Uterine smooth muscle cell (primary cell): ENCODE data around the gene MCCD1. TPM values are rescaled to one million over a fixed set of nuclear protein-coding genes. Genes with fewer than 3 reads are reported as not detected.

ENCODE experiments used
- total RNA-seq: library from RNA; depleted of rRNA; stranded (reverse); fragments of >200 nt; gene quantifications from 2 replicates; pipeline ENCODE4 v1.2.3, GENCODE V29; 2014

MCCD1 gene, protein sequence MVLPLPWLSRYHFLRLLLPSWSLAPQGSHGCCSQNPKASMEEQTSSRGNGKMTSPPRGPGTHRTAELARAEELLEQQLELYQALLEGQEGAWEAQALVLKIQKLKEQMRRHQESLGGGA
- total RNA-seq = not detected in 2 replicates

GRCh38 chr6:31528821-31529328 lies at the start of gene MCCD1:
TSS of gene MCCD1 (plus strand) at chr6:31528962. CDS start at chr6:31529015, 53 bp downstream.

DNA sequence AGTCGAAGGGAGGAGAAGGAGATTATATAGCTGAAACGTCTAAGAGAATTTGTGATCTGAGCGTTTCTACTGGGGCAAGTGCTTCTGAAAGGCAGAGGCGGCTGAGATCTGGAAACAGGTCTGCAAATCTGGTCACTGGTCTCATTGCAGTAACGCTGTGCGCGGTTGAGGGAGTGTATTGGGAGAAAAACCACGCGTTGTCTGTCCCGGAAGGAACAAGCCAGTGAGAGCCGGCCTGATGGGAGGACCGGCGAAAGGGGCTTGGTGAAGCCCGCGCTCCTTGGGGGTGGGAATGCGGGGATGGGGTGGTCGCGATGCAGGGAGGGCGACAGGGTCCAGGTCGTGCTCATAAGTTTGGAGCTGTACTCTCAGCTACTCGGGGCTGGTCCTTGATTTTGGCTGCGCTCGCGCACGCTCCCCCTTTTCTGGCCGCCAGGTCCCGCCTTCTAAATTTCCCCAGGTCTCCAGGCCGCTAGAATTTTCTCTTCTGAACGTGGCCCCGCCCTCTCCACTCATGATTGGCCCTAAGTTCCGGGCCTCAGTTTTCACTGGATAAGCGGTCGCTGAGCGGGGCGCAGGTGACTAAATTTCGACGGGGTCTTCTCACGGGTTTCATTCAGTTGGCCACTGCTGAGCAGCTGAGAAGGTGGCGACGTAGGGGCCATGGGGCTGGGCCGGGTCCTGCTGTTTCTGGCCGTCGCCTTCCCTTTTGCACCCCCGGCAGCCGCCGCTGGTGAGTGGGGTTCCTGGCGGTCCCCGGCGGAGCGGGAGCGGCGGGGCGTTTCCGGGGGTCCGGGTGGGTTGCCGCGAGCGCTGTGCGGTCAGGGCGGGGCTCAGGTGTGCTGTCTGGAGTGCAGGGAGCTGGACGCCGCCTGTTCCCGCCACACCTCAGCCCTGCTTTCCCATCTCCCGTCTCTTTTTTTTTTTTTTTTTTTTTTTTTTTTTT lies 31.0 kb upstream of the MCCD1 start, which contains the start of gene MICB:
MICB (plus strand) TSS at position 615 of the 946 bp plus-strand sequence; CDS start at position 664, 49 bp downstream.

DNA sequence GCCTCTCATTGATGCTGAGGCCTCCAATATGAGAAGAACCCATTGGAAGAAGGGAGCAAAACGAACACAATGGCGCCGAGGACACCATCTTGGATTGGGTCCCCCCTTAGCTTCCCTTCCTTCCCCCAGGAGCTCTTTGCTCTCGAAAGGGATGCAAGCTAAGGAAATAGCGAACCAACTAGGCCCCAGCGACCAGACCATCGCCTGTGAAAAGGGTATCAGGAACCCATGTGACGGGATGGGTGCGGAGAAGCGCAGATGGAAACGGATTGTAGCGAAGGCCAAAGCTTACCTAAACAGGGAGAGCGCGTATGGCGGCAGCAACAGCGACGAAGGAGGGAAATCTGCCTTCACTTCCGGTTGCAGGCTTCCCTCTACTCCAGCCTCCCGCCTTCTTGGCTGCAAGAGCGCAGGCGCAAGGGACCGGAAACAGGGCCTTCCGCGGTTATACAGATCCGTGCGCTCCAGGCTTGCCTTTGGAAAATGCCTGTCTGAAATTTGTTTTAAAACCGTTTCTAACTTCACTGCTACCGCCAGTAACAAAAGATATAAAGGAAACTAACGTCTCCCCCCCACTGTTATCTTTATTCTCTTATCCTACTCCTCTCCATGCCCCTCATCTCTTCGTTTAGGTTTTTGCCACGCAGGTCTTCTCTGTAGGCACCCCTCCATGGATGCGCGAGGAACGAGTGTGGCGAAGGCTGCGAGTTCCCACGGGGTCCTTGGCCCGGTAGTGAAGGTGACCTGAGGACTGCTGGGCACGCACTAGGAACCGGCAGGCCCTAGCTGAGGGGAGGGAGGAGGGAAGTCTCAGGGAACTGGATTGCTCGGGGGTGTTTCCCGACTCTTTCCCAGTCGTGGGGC lies 13.1 kb downstream of the MCCD1 start, which contains the start of gene DDX39B:
DDX39B (minus strand) TSS at position 346 of the 864 bp plus-strand sequence. CDS start 1,471 bp downstream, outside the sequence.

DNA sequence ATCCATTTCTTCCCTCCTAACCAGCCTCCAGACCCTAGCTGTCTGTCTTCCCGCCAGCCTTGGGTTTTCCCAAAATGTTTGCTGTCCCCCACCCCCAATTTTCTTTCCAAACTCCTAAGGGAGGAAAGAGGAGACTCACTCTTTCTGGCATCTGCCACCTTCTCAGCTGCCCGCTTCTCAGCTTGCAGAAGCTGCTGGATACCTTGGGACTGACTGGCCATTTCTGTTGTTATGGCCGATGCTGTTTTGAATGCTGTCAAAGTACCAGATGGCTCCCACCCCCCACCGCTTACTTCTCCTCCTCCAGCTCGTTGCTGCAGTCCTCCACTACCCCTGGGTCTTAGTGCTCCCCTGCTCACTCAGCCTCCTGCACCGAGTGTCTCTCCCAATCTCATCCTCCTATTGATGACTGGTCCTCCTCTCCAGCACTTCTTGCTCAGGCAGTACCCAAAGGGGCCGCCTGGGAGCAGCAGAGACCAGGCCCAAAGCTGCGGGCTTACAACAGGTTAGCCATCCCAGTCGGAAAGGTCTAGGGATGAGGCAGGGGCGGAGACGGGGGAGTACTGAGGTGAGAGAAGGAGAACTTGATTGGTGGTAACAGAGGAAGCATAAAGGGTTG lies 17.7 kb downstream of the MCCD1 start, which contains the start of gene ATP6V1G2:
ATP6V1G2 (minus strand) TSS at position 270 of the 619 bp plus-strand sequence; CDS start at position 221, 49 bp downstream.

DNA sequence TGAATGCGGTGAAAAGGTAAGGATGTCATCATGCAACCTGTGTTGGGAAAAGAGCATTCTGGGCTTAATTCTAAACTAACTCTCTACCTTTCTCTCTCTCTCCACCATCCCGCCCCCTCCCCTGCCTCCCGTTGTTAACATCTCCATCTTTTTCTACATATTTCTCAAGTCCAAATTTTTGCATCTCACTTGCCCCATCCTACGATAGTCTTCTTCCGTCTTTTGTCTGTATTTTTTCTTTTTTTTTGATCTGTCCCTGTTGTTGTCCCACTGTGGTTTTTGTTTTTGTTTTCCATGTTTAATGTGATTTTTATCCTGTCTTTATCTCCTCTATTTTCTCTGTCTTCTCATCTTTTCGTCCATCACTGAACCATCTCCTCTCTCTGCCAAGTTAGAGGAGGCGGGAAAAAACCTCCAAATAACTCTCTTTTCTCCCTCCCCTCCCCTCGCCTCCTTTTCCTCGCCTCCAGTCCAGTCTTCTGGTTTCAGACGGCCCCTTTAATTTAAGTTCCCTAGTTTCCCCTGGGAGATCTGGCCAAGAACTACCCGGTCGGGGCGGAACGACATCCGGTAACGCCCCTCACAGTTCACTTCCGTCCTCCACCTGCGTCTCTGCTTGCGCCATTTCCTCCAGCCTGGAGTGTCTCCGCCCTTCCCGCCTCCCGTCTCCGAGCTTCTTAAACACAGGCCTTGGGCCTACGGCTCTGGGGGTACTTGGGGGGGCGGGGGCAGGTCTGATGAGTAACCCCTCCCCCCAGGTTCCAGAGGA lies 18.4 kb downstream of the MCCD1 start, which contains the start of gene NFKBIL1:
NFKBIL1 (plus strand) TSS at position 651 of the 769 bp plus-strand sequence; CDS start at position 738, 87 bp downstream.

GRCh38 chr6:31572041-31572911 lies 43.5 kb downstream of the MCCD1 start, which contains the start of gene LTA:
TSS of gene LTA (plus strand) at chr6:31572289. CDS start at chr6:31572743, 454 bp downstream.

DNA sequence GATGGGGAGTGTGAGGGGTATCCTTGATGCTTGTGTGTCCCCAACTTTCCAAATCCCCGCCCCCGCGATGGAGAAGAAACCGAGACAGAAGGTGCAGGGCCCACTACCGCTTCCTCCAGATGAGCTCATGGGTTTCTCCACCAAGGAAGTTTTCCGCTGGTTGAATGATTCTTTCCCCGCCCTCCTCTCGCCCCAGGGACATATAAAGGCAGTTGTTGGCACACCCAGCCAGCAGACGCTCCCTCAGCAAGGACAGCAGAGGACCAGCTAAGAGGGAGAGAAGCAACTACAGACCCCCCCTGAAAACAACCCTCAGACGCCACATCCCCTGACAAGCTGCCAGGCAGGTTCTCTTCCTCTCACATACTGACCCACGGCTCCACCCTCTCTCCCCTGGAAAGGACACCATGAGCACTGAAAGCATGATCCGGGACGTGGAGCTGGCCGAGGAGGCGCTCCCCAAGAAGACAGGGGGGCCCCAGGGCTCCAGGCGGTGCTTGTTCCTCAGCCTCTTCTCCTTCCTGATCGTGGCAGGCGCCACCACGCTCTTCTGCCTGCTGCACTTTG lies 46.7 kb downstream of the MCCD1 start, which contains the start of gene TNF:
TNF (plus strand) TSS at position 231 of the 567 bp plus-strand sequence; CDS start at position 408, 177 bp downstream.

Other genes with a start within 250 kb of the MCCD1 start
- 158 and 176 TPM in 2 replicates for gene HLA-B, start 171.8 kb upstream of the MCCD1 start, total RNA-seq
- gene MICA, start 125.4 kb upstream of the MCCD1 start, total RNA-seq = 18.5 and 66.0 TPM in 2 replicates
- gene MICB, start 30.8 kb upstream of the MCCD1 start, total RNA-seq = 11.6 and 21.9 TPM in 2 replicates
- 355 and 485 TPM in 2 replicates for gene DDX39B, start 13.0 kb downstream of the MCCD1 start, total RNA-seq
- gene ATP6V1G2, start 17.6 kb downstream of the MCCD1 start, total RNA-seq = 2.0 and 3.0 TPM in 2 replicates
- 26.0 and 36.1 TPM in 2 replicates for gene NFKBIL1, start 18.6 kb downstream of the MCCD1 start, total RNA-seq
- not detected in 2 replicates for gene LTA, start 43.3 kb downstream of the MCCD1 start, total RNA-seq
- gene TNF, start 46.6 kb downstream of the MCCD1 start, total RNA-seq = not detected in 2 replicates
- gene LTB, start 53.5 kb downstream of the MCCD1 start, total RNA-seq = 0.25 TPM in 1 of 2 replicates, not detected in the other
- gene LST1, start 57.3 kb downstream of the MCCD1 start, total RNA-seq = not detected in 2 replicates
- gene NCR3, start 64.0 kb downstream of the MCCD1 start, total RNA-seq = not detected in 2 replicates
- not detected in 2 replicates for gene AIF1, start 86.3 kb downstream of the MCCD1 start, total RNA-seq
- 42.2 and 46.1 TPM in 2 replicates for gene PRRC2A, start 91.8 kb downstream of the MCCD1 start, total RNA-seq
- 122 and 128 TPM in 2 replicates for gene BAG6, start 123.7 kb downstream of the MCCD1 start, total RNA-seq
- gene APOM, start 126.9 kb downstream of the MCCD1 start, total RNA-seq = 0.89 and 1.2 TPM in 2 replicates
- gene C6orf47, start 131.8 kb downstream of the MCCD1 start, total RNA-seq = 22.6 and 28.4 TPM in 2 replicates
- gene GPANK1, start 136.0 kb downstream of the MCCD1 start, total RNA-seq = 13.0 and 18.5 TPM in 2 replicates
- gene CSNK2B, start 137.1 kb downstream of the MCCD1 start, total RNA-seq = 82.2 and 114 TPM in 2 replicates
- gene LY6G5B, start 141.0 kb downstream of the MCCD1 start, total RNA-seq = 3.0 and 3.4 TPM in 2 replicates
- 0.33 and 0.37 TPM in 2 replicates for gene LY6G5C, start 152.1 kb downstream of the MCCD1 start, total RNA-seq
- gene ABHD16A, start 174.4 kb downstream of the MCCD1 start, total RNA-seq = 42.8 and 50.0 TPM in 2 replicates
- gene LY6G6F, start 177.9 kb downstream of the MCCD1 start, total RNA-seq = not detected in 2 replicates
- gene LY6G6D, start 186.4 kb downstream of the MCCD1 start, total RNA-seq = not detected in 2 replicates
- gene LY6G6C, start 192.8 kb downstream of the MCCD1 start, total RNA-seq = not detected in 2 replicates
- gene MPIG6B, start 194.4 kb downstream of the MCCD1 start, total RNA-seq = not detected in 2 replicates
- gene DDAH2, start 200.3 kb downstream of the MCCD1 start, total RNA-seq = 39.3 and 81.0 TPM in 2 replicates
- gene CLIC1, start 207.6 kb downstream of the MCCD1 start, total RNA-seq = 791 and 1,362 TPM in 2 replicates
- gene MSH5, start 211.0 kb downstream of the MCCD1 start, total RNA-seq = 13.0 and 21.6 TPM in 2 replicates
- gene SAPCD1, start 233.7 kb downstream of the MCCD1 start, total RNA-seq = 1.00 and 1.2 TPM in 2 replicates
- 0.11 and 0.25 TPM in 2 replicates for gene VWA7, start 248.4 kb downstream of the MCCD1 start, total RNA-seq